ENCODE measurements around the gene HYKK. TPM values are rescaled to one million over a fixed set of nuclear protein-coding genes. Genes with fewer than 3 reads are reported as not detected.

Gene HYKK
- total and polyA plus RNA-seq, 2 donors (not counting 3 experiments of a cell fraction or from before 2014, with no cell fraction given): 1.0 to 2.1 TPM

DNA sequence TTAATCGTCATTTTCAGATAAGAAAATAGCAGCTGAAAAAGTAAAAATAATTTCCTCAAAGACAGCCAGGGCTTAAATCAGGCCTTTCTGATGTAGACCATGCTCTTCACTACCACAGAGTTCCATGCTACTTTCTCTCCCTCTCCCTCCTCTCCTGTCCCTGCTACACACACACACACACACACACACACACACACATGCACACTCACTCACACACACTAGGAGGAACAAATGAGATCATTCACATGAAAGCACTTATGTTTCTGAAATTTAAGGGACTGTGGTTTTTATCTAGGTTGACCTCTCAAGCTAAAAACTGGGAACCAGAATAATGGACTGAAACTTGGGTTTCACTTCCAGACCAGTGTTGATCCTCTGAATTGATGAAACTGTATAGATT is 28.8 kb downstream of the HYKK start:
- no peak for DNase-seq (ENCODE audit: low read depth, low spot score)
- no peak overlapping the region for H3K27ac ChIP-seq (ENCODE audit: insufficient read depth, low read depth, low read length)
- intact Hi-C loops (cut with micrococcal nuclease): no loop called here
- H4K20me1 ChIP-seq (replicated peaks; ENCODE audit: control insufficient read depth, extremely low read depth, insufficient read depth, low read length): no peaks in the 10 kb centered on the region
- CTCF ChIA-PET: interaction anchor here (1.4 kb wide), 1 partner anchor 30 kb away, joined by 4 read pairs; the partner anchor contains the start of gene CHRNA5
- no TSS peak for BruUV-seq (replicated peaks)
- H3K9me1 ChIP-seq (replicated peaks; ENCODE audit: control insufficient read depth, extremely low read depth, insufficient read depth, low read length): no peaks in the 10 kb centered on the region
- peaks cover 6% of the 10 kb centered on the region for H3K79me2 ChIP-seq (ENCODE audit: control insufficient read depth, insufficient read depth, low read length)
- H3K27me3 ChIP-seq (ENCODE audit: control insufficient read depth in 2 of 2, insufficient read depth in 2 of 2, low read length in 2 of 2): no peaks in the 10 kb centered on the region
- FAIRE-seq: no peak
- no peak overlapping the region for H2AFZ ChIP-seq (ENCODE audit: low read depth, low read length)
- H3K4me3 ChIP-seq (replicated peaks in 1 of 3; ENCODE audit: insufficient read depth in 1 of 3, low read depth in 1 of 3, low read length in 3 of 3): no peak overlapping the region
- dilution Hi-C loops (cut with MboI; ENCODE audit: extremely low pct_ligation_motif_present, low sequenced_read_pairs): no loop called here
- no peak overlapping the region for H3K9ac ChIP-seq (replicated peaks; ENCODE audit: extremely low read depth, insufficient read depth, low read length)
- no peak for TF ChIP-seq EZH2 (IDR thresholded peaks at IDR 0.05; ENCODE audit: borderline replicate concordance, low read depth, low read length, severe bottlenecking)
- TF ChIP-seq GATA2 (IDR thresholded peaks at IDR 0.05; ENCODE audit: insufficient read depth, insufficient read length, low read depth, low read length): no peak
- TF ChIP-seq FOS (IDR thresholded peaks at IDR 0.05; ENCODE audit: borderline replicate concordance, insufficient read depth, low read length): no peak
- TF ChIP-seq, protein P1, sequence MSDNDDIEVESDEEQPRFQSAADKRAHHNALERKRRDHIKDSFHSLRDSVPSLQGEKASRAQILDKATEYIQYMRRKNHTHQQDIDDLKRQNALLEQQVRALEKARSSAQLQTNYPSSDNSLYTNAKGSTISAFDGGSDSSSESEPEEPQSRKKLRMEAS (IDR thresholded peaks at IDR 0.05; ENCODE audit: insufficient read depth, insufficient read length): no peak
- TF ChIP-seq, protein P2, sequence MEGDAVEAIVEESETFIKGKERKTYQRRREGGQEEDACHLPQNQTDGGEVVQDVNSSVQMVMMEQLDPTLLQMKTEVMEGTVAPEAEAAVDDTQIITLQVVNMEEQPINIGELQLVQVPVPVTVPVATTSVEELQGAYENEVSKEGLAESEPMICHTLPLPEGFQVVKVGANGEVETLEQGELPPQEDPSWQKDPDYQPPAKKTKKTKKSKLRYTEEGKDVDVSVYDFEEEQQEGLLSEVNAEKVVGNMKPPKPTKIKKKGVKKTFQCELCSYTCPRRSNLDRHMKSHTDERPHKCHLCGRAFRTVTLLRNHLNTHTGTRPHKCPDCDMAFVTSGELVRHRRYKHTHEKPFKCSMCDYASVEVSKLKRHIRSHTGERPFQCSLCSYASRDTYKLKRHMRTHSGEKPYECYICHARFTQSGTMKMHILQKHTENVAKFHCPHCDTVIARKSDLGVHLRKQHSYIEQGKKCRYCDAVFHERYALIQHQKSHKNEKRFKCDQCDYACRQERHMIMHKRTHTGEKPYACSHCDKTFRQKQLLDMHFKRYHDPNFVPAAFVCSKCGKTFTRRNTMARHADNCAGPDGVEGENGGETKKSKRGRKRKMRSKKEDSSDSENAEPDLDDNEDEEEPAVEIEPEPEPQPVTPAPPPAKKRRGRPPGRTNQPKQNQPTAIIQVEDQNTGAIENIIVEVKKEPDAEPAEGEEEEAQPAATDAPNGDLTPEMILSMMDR (IDR thresholded peaks at IDR 0.05; ENCODE audit: extremely low read depth in 1 of 2, insufficient read depth in 1 of 2, low read depth in 1 of 2, low read length in 2 of 2): no peak
- no peak for TF ChIP-seq POLR2A (IDR thresholded peaks at IDR 0.05; ENCODE audit: low read depth, low read length)
- TF ChIP-seq POLR2AphosphoS5 (IDR thresholded peaks at IDR 0.05; ENCODE audit: insufficient read depth, low read depth, low read length): no peak
- TF ChIP-seq MYC (IDR thresholded peaks at IDR 0.05; ENCODE audit: low read depth, low read length): no peak
- no peak for TF ChIP-seq JUN (IDR thresholded peaks at IDR 0.05; ENCODE audit: borderline replicate concordance, insufficient read depth, insufficient read length, low read depth)
- H3K9me3 ChIP-seq (replicated peaks; ENCODE audit: control insufficient read depth, insufficient read depth, low read length): no peaks in the 10 kb centered on the region
- POLR2A ChIA-PET: no interaction called here
- no peaks in the 10 kb centered on the region for H3K36me3 ChIP-seq (ENCODE audit: control insufficient read depth in 2 of 2, extremely low read depth in 1 of 2, insufficient read depth in 2 of 2, low read length in 2 of 2)
- H3K4me2 ChIP-seq (ENCODE audit: insufficient read depth, low read length): no peak overlapping the region
- peaks cover 1% of the 10 kb centered on the region for H3K4me1 ChIP-seq (ENCODE audit: control insufficient read depth, extremely low read depth, insufficient read depth, low read length)
